ENCODE measurements around the gene ISM1.

Gene ISM1

GRCh38 chr20:13256606-13257005, 35.5 kb downstream of the ISM1 start:
- H3K36me3 ChIP-seq (ENCODE audit: control insufficient read depth, insufficient read depth, low read length): no peaks in the 10 kb centered on the region

GRCh38 chr20:13259921-13260320, 38.8 kb downstream of the ISM1 start:
- no peak overlapping the region for H3K9ac ChIP-seq (ENCODE audit: low read length)
- H3K4me3 ChIP-seq (ENCODE audit: low read depth, low read length): no peak overlapping the region
- peaks cover 8% of the 10 kb centered on the region; the same call in 1 of the 2 replicates for H3K4me1 ChIP-seq (ENCODE audit: control insufficient read depth, insufficient read depth, low read length)
- H3K9me3 ChIP-seq (ENCODE audit: control insufficient read depth, insufficient read depth, low read depth, low read length): no peaks in the 10 kb centered on the region
- H3K27ac ChIP-seq (ENCODE audit: low read depth, low read length): no peak overlapping the region
- no peaks in the 10 kb centered on the region for H3K27me3 ChIP-seq (ENCODE audit: control insufficient read depth, insufficient read depth, low read length)
- no peaks in the 10 kb centered on the region for H3K36me3 ChIP-seq (ENCODE audit: control insufficient read depth, insufficient read depth, low read length)

More at GRCh38 chr20:13256606-13257005, 35.5 kb downstream of the ISM1 start:
- Histone ChIP-seq H3K27ac (ENCODE audit: low read depth, low read length) (no peak overlapping the region), H3K27me3 (ENCODE audit: control insufficient read depth, insufficient read depth, low read length) (no peaks in the 10 kb centered on the region), H3K9ac (ENCODE audit: low read length) (no peak overlapping the region), H3K4me1 (ENCODE audit: control insufficient read depth, insufficient read depth, low read length) (no peaks in the 10 kb centered on the region), H3K4me3 (ENCODE audit: low read depth, low read length) (no peak overlapping the region), H3K9me3 (ENCODE audit: control insufficient read depth, insufficient read depth, low read depth, low read length) (no peaks in the 10 kb centered on the region)

GRCh38 chr20:13260650-13261279, 39.7 kb downstream of the ISM1 start:
- H3K4me1 ChIP-seq (ENCODE audit: control insufficient read depth, insufficient read depth, low read length): peaks cover 8% of the 10 kb centered on the region; the same call in 1 of the 2 replicates
- H3K9ac ChIP-seq (ENCODE audit: low read length): no peak overlapping the region
- H3K36me3 ChIP-seq (ENCODE audit: control insufficient read depth, insufficient read depth, low read length): no peaks in the 10 kb centered on the region
- no peak overlapping the region for H3K4me3 ChIP-seq (ENCODE audit: low read depth, low read length)
- no peak overlapping the region for H3K27ac ChIP-seq (ENCODE audit: low read depth, low read length)
- no peaks in the 10 kb centered on the region for H3K9me3 ChIP-seq (ENCODE audit: control insufficient read depth, insufficient read depth, low read depth, low read length)
- no peaks in the 10 kb centered on the region for H3K27me3 ChIP-seq (ENCODE audit: control insufficient read depth, insufficient read depth, low read length)

- Histone ChIP-seq H3K4me1 (ENCODE audit: control insufficient read depth, insufficient read depth, low read length) (peaks cover 8% of the 10 kb centered on the region; the same call in 1 of the 2 replicates), H3K4me3 (ENCODE audit: low read depth, low read length) (no peak overlapping the region), H3K27ac (ENCODE audit: low read depth, low read length) (no peak overlapping the region), H3K36me3 (ENCODE audit: control insufficient read depth, insufficient read depth, low read length) (no peaks in the 10 kb centered on the region), H3K9ac (ENCODE audit: low read length) (no peak overlapping the region), H3K9me3 (ENCODE audit: control insufficient read depth, insufficient read depth, low read depth, low read length) (no peaks in the 10 kb centered on the region), H3K27me3 (ENCODE audit: control insufficient read depth, insufficient read depth, low read length) (no peaks in the 10 kb centered on the region)
Observed at GRCh38 chr20:13261460-13262301, 40.6 kb downstream of the ISM1 start.

- Histone ChIP-seq H3K27ac (ENCODE audit: low read depth, low read length) (no peak overlapping the region), H3K36me3 (ENCODE audit: control insufficient read depth, insufficient read depth, low read length) (no peaks in the 10 kb centered on the region), H3K4me1 (ENCODE audit: control insufficient read depth, insufficient read depth, low read length) (peaks cover 8% of the 10 kb centered on the region; the same call in 1 of the 2 replicates), H3K9me3 (ENCODE audit: control insufficient read depth, insufficient read depth, low read depth, low read length) (no peaks in the 10 kb centered on the region), H3K27me3 (ENCODE audit: control insufficient read depth, insufficient read depth, low read length) (no peaks in the 10 kb centered on the region), H3K4me3 (ENCODE audit: low read depth, low read length) (no peak overlapping the region), H3K9ac (ENCODE audit: low read length) (no peak overlapping the region)
Observed at GRCh38 chr20:13262302-13262650, 41.2 kb downstream of the ISM1 start.

GRCh38 chr20:13262671-13263360, 41.7 kb downstream of the ISM1 start:
- Histone ChIP-seq H3K4me1 (ENCODE audit: control insufficient read depth, insufficient read depth, low read length) (peaks cover 8% of the 10 kb centered on the region; the same call in 1 of the 2 replicates), H3K36me3 (ENCODE audit: control insufficient read depth, insufficient read depth, low read length) (no peaks in the 10 kb centered on the region), H3K27me3 (ENCODE audit: control insufficient read depth, insufficient read depth, low read length) (no peaks in the 10 kb centered on the region), H3K27ac (ENCODE audit: low read depth, low read length) (no peak overlapping the region), H3K9me3 (ENCODE audit: control insufficient read depth, insufficient read depth, low read depth, low read length) (no peaks in the 10 kb centered on the region), H3K9ac (ENCODE audit: low read length) (no peak overlapping the region), H3K4me3 (ENCODE audit: low read depth, low read length) (no peak overlapping the region)

- Histone ChIP-seq H3K36me3 (ENCODE audit: control insufficient read depth, insufficient read depth, low read length) (no peaks in the 10 kb centered on the region), H3K27ac (ENCODE audit: low read depth, low read length) (no peak overlapping the region)
Observed at GRCh38 chr20:13263451-13263850, 42.4 kb downstream of the ISM1 start.

GRCh38 chr20:13264907-13265306, 43.8 kb downstream of the ISM1 start:
- Histone ChIP-seq H3K27ac (ENCODE audit: low read depth, low read length) (no peak overlapping the region), H3K4me3 (ENCODE audit: low read depth, low read length) (no peak overlapping the region), H3K36me3 (ENCODE audit: control insufficient read depth, insufficient read depth, low read length) (no peaks in the 10 kb centered on the region), H3K9ac (ENCODE audit: low read length) (no peak overlapping the region), H3K9me3 (ENCODE audit: control insufficient read depth, insufficient read depth, low read depth, low read length) (no peaks in the 10 kb centered on the region), H3K4me1 (ENCODE audit: control insufficient read depth, insufficient read depth, low read length) (peaks cover 8% of the 10 kb centered on the region; the same call in 1 of the 2 replicates), H3K27me3 (ENCODE audit: control insufficient read depth, insufficient read depth, low read length) (no peaks in the 10 kb centered on the region)

More at GRCh38 chr20:13263451-13263850, 42.4 kb downstream of the ISM1 start:
- no peak overlapping the region for H3K9ac ChIP-seq (ENCODE audit: low read length)
- no peak overlapping the region for H3K4me3 ChIP-seq (ENCODE audit: low read depth, low read length)
- no peaks in the 10 kb centered on the region for H3K27me3 ChIP-seq (ENCODE audit: control insufficient read depth, insufficient read depth, low read length)
- peaks cover 8% of the 10 kb centered on the region; the same call in 1 of the 2 replicates for H3K4me1 ChIP-seq (ENCODE audit: control insufficient read depth, insufficient read depth, low read length)
- H3K9me3 ChIP-seq (ENCODE audit: control insufficient read depth, insufficient read depth, low read depth, low read length): no peaks in the 10 kb centered on the region

GRCh38 chr20:13265941-13266340, 44.9 kb downstream of the ISM1 start:
- Histone ChIP-seq H3K4me3 (ENCODE audit: low read depth, low read length) (no peak overlapping the region), H3K9me3 (ENCODE audit: control insufficient read depth, insufficient read depth, low read depth, low read length) (no peaks in the 10 kb centered on the region), H3K27ac (ENCODE audit: low read depth, low read length) (no peak overlapping the region), H3K4me1 (ENCODE audit: control insufficient read depth, insufficient read depth, low read length) (peaks cover 8% of the 10 kb centered on the region; the same call in 1 of the 2 replicates), H3K9ac (ENCODE audit: low read length) (no peak overlapping the region), H3K27me3 (ENCODE audit: control insufficient read depth, insufficient read depth, low read length) (no peaks in the 10 kb centered on the region), H3K36me3 (ENCODE audit: control insufficient read depth, insufficient read depth, low read length) (no peaks in the 10 kb centered on the region)

GRCh38 chr20:13267231-13267630, 46.2 kb downstream of the ISM1 start:
- no peak overlapping the region for H3K4me3 ChIP-seq (ENCODE audit: low read depth, low read length)
- peaks cover 8% of the 10 kb centered on the region; the same call in 1 of the 2 replicates for H3K4me1 ChIP-seq (ENCODE audit: control insufficient read depth, insufficient read depth, low read length)
- no peaks in the 10 kb centered on the region for H3K36me3 ChIP-seq (ENCODE audit: control insufficient read depth, insufficient read depth, low read length)
- H3K9ac ChIP-seq (ENCODE audit: low read length): no peak overlapping the region
- no peaks in the 10 kb centered on the region for H3K27me3 ChIP-seq (ENCODE audit: control insufficient read depth, insufficient read depth, low read length)
- no peaks in the 10 kb centered on the region for H3K9me3 ChIP-seq (ENCODE audit: control insufficient read depth, insufficient read depth, low read depth, low read length)
- H3K27ac ChIP-seq (ENCODE audit: low read depth, low read length): no peak overlapping the region

- no peaks in the 10 kb centered on the region for H3K36me3 ChIP-seq (ENCODE audit: control insufficient read depth, insufficient read depth, low read length)
Observed at GRCh38 chr20:13268953-13269352, 47.9 kb downstream of the ISM1 start.

More at GRCh38 chr20:13268953-13269352, 47.9 kb downstream of the ISM1 start:
- no peak overlapping the region for H3K27ac ChIP-seq (ENCODE audit: low read depth, low read length)
- no peaks in the 10 kb centered on the region for H3K27me3 ChIP-seq (ENCODE audit: control insufficient read depth, insufficient read depth, low read length)
- H3K9ac ChIP-seq (ENCODE audit: low read length): no peak overlapping the region
- H3K9me3 ChIP-seq (ENCODE audit: control insufficient read depth, insufficient read depth, low read depth, low read length): no peaks in the 10 kb centered on the region
- no peak overlapping the region for H3K4me3 ChIP-seq (ENCODE audit: low read depth, low read length)
- 0 out of 2 replicates have a peak, but pooled peaks cover under 1% of the 10 kb centered on the region for H3K4me1 ChIP-seq (ENCODE audit: control insufficient read depth, insufficient read depth, low read length)
